HepG2 (cell line): ENCODE measurements around the gene SV2A. TPM values are rescaled to one million over a fixed set of nuclear protein-coding genes. Genes with fewer than 3 reads are reported as not detected.
A peak's percentile ranks its signal among the peaks of the same experiment; 100 is the strongest.

ENCODE experiments used
- BCLAF1 ChIP-seq: fragments of 450-650 bp; IDR thresholded peaks from 2 replicates; pipeline ENCODE4 v1.6.1; 2017; ENCODE audit warnings: mild to moderate bottlenecking
- CREB1 ChIP-seq, 2 experiments: fragments of 450-650 bp in 1 of 2; IDR thresholded peaks; 2 replicates each; pipeline ENCODE4 v1.6.1; 2016 to 2017; ENCODE audit warnings: control low read depth in 1 of 2, mild to moderate bottlenecking in 1 of 2, missing compliant biosample characterization in 1 of 2, missing genetic modification characterization in 1 of 2
- NFIC ChIP-seq: IDR thresholded peaks from 2 replicates; pipeline ENCODE4 v1.6.1; 2012; ENCODE audit warnings: mild to moderate bottlenecking, low read length, inconsistent platforms
- SAP130 ChIP-seq: IDR thresholded peaks from 2 replicates; pipeline ENCODE4 v1.6.1; 2016; ENCODE audit warnings: low read depth
- SETDB1 ChIP-seq: sonication (generic); formaldehyde crosslinking; IDR thresholded peaks from 2 replicates; pipeline ENCODE4 v1.5.1; 2020; ENCODE audit warnings: missing genetic modification reagents, mild to moderate bottlenecking, borderline replicate concordance
- SRY ChIP-seq: sonication (generic); formaldehyde crosslinking; IDR thresholded peaks from 2 replicates; pipeline ENCODE4 v1.8.0; 2022; ENCODE audit warnings: mild to moderate bottlenecking, missing genetic modification reagents
- TFDP1 ChIP-seq: IDR thresholded peaks from 2 replicates; pipeline ENCODE4 v1.6.1; 2016; ENCODE audit warnings: missing compliant biosample characterization, missing genetic modification reagents, borderline replicate concordance
- TSC22D2 ChIP-seq: sonication (generic); formaldehyde crosslinking; IDR thresholded peaks from 2 replicates; pipeline ENCODE4 v1.5.1; 2020; ENCODE audit warnings: missing genetic modification reagents, mild to moderate bottlenecking, borderline replicate concordance
- ZC3H4 ChIP-seq: sonication (generic); formaldehyde crosslinking; IDR thresholded peaks from 2 replicates; pipeline ENCODE4 v1.4.0; 2020; ENCODE audit warnings: missing genetic modification reagents, borderline replicate concordance
- ZFP1 ChIP-seq: IDR thresholded peaks from 2 replicates; pipeline ENCODE4 v1.6.1; 2016
- ZNF496 ChIP-seq: sonication (generic); formaldehyde crosslinking; IDR thresholded peaks from 2 replicates; pipeline ENCODE4 v1.8.1; 2023; ENCODE audit warnings: mild to moderate bottlenecking, moderate library complexity, missing genetic modification reagents; ENCODE audit not compliant: insufficient replicate concordance
- ZNF572 ChIP-seq: sonication (generic); formaldehyde crosslinking; IDR thresholded peaks from 2 replicates; pipeline ENCODE4 v1.5.1; 2020; ENCODE audit warnings: mild to moderate bottlenecking, missing genetic modification reagents
- ZNF607 ChIP-seq: sonication (generic); formaldehyde crosslinking; IDR thresholded peaks from 2 replicates; pipeline ENCODE4 v1.5.1; 2020; ENCODE audit warnings: missing genetic modification reagents, mild to moderate bottlenecking, borderline replicate concordance
- ZNF619 ChIP-seq: sonication (generic); formaldehyde crosslinking; IDR thresholded peaks from 2 replicates; pipeline ENCODE4 v1.4.0; 2020; ENCODE audit warnings: mild to moderate bottlenecking, missing genetic modification reagents
- ZNF737 ChIP-seq: sonication (generic); formaldehyde crosslinking; IDR thresholded peaks from 2 replicates; pipeline ENCODE4 v1.5.0; 2020; ENCODE audit warnings: missing genetic modification reagents, mild to moderate bottlenecking, borderline replicate concordance
- ZSCAN12 ChIP-seq: sonication (generic); formaldehyde crosslinking; IDR thresholded peaks from 2 replicates; pipeline ENCODE4 v1.9.0; 2021; ENCODE audit warnings: mild to moderate bottlenecking, missing genetic modification reagents
- ZSCAN20 ChIP-seq: sonication (generic); formaldehyde crosslinking; IDR thresholded peaks from 2 replicates; pipeline ENCODE4 v1.4.0; 2020; ENCODE audit warnings: missing genetic modification reagents, mild to moderate bottlenecking, borderline replicate concordance
- polyA plus RNA-seq, 8 experiments: library from polyadenylated mRNA; depleted of rRNA in 3 of 8; stranded (reverse) in 7 of 8; unstranded in 1 of 8; fragments of >200 nt; fragmentation: Illumina TruSeq in 4 of 8; extraction: Trizol in 4 of 8; gene quantifications; 2 replicates each; pipeline versions ENCODE4 v1.2.1 to v1.2.3, GENCODE V29; 2011 to 2016; ENCODE audit warnings: low read depth in 4 of 8, missing spikeins in 1 of 8, mixed read lengths in 1 of 8; ENCODE audit not compliant: insufficient read depth in 1 of 8
- total RNA-seq, 5 experiments: library from RNA; depleted of rRNA; stranded (reverse); fragments of >200 nt; fragmentation: Illumina TruSeq; extraction: Trizol; gene quantifications; 2 replicates each; pipeline ENCODE4 v1.2.3, GENCODE V29; 2016; ENCODE audit warnings: low read depth in 1 of 5
- TF ChIP-seq, protein P1 (sequence below): sonication (generic); formaldehyde crosslinking; IDR thresholded peaks from 2 replicates; pipeline ENCODE4 v1.5.0; 2020; ENCODE audit warnings: missing genetic modification reagents
- TF ChIP-seq, protein P2 (sequence below): sonication (generic); formaldehyde crosslinking; IDR thresholded peaks from 2 replicates; pipeline ENCODE4 v1.5.0; 2020; ENCODE audit warnings: mild to moderate bottlenecking, missing genetic modification reagents, moderate library complexity
- TF ChIP-seq, protein P3 (sequence below): IDR thresholded peaks from 2 replicates; pipeline ENCODE4 v1.6.1; 2016

The SV2A gene
- total and polyA plus RNA-seq, 2 of the 13 experiments (the other 11 are each of a cell fraction or from before 2014, with no cell fraction given): 0.84 to 1.9 TPM

- TF ChIP-seq TFDP1 (CRISPR knock-in tag) (peak; percentile 57; the same call in 1 of the 2 replicates), NFIC (0 out of 2 replicates have a peak, but pooled peaks have one; percentile 16), ZNF737 (CRISPR knock-in tag) (no peak), TSC22D2 (CRISPR knock-in tag) (0 out of 2 replicates have a peak, but pooled peaks have one; percentile 10), SAP130 (CRISPR knock-in tag) (peak; percentile 97), ZNF619 (no peak), ZC3H4 (CRISPR knock-in tag) (peak; percentile 99), CREB1 (IDR thresholded peaks at IDR 0.05) (peak; percentile 75), CREB1 (CRISPR knock-in tag; IDR thresholded peaks at IDR 0.05) (peak; percentile 71), ZNF607 (peak; percentile 46; the same call in 1 of the 2 replicates), ZNF496 (CRISPR knock-in tag) (no peak), ZFP1 (CRISPR knock-in tag) (no peak), ZNF572 (CRISPR knock-in tag) (no peak), ZSCAN12 (CRISPR knock-in tag) (0 out of 2 replicates have a peak, but pooled peaks have one; percentile 17), SETDB1 (CRISPR knock-in tag) (no peak), SRY (CRISPR knock-in tag) (0 out of 2 replicates have a peak, but pooled peaks have one; percentile 15), ZSCAN20 (CRISPR knock-in tag) (0 out of 2 replicates have a peak, but pooled peaks have one; percentile 12), BCLAF1 (no peak)
- TF ChIP-seq, protein P1, sequence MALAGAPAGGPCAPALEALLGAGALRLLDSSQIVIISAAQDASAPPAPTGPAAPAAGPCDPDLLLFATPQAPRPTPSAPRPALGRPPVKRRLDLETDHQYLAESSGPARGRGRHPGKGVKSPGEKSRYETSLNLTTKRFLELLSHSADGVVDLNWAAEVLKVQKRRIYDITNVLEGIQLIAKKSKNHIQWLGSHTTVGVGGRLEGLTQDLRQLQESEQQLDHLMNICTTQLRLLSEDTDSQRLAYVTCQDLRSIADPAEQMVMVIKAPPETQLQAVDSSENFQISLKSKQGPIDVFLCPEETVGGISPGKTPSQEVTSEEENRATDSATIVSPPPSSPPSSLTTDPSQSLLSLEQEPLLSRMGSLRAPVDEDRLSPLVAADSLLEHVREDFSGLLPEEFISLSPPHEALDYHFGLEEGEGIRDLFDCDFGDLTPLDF: peak; percentile 25; the same call in 1 of the 2 replicates
- TF ChIP-seq, protein P2, sequence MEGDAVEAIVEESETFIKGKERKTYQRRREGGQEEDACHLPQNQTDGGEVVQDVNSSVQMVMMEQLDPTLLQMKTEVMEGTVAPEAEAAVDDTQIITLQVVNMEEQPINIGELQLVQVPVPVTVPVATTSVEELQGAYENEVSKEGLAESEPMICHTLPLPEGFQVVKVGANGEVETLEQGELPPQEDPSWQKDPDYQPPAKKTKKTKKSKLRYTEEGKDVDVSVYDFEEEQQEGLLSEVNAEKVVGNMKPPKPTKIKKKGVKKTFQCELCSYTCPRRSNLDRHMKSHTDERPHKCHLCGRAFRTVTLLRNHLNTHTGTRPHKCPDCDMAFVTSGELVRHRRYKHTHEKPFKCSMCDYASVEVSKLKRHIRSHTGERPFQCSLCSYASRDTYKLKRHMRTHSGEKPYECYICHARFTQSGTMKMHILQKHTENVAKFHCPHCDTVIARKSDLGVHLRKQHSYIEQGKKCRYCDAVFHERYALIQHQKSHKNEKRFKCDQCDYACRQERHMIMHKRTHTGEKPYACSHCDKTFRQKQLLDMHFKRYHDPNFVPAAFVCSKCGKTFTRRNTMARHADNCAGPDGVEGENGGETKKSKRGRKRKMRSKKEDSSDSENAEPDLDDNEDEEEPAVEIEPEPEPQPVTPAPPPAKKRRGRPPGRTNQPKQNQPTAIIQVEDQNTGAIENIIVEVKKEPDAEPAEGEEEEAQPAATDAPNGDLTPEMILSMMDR (CRISPR knock-in tag): 0 out of 2 replicates have a peak, but pooled peaks have one; percentile 7
- TF ChIP-seq, protein P3, sequence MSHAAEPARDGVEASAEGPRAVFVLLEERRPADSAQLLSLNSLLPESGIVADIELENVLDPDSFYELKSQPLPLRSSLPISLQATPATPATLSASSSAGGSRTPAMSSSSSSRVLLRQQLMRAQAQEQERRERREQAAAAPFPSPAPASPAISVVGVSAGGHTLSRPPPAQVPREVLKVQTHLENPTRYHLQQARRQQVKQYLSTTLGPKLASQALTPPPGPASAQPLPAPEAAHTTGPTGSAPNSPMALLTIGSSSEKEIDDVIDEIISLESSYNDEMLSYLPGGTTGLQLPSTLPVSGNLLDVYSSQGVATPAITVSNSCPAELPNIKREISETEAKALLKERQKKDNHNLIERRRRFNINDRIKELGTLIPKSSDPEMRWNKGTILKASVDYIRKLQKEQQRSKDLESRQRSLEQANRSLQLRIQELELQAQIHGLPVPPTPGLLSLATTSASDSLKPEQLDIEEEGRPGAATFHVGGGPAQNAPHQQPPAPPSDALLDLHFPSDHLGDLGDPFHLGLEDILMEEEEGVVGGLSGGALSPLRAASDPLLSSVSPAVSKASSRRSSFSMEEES (CRISPR knock-in tag): 0 out of 2 replicates have a peak, but pooled peaks have one; percentile 14
Measured at GRCh38 chr1:149885339-149886120, 32.1 kb downstream of the SV2A start (continued).
